OCI-LY3 (cell line): ENCODE measurements around the gene CHST11.

Source experiments
- CTCF ChIP-seq: fragments of 200-600, 300-600 bp; sonication (generic); IDR thresholded peaks from 2 replicates; pipeline ENCODE4 v1.5.1; 2014; ENCODE audit warnings: antibody characterized with exemption, low read length, low read depth
- EZH2phosphoT487 ChIP-seq: fragments of 200-600 bp; shearing (Covaris generic); IDR thresholded peaks from 2 replicates; pipeline ENCODE4 v1.6.1; 2018; ENCODE audit warnings: antibody characterized with exemption, mixed run types, low read depth

- TF ChIP-seq EZH2phosphoT487 (no peak), CTCF (no peak)
Measured at GRCh38 chr12:104460973-104461698, 4.4 kb downstream of the CHST11 start.
